GM18870 (cell line): ENCODE results near the gene SIL1.
"Not testable (repeated sequence)": the region's sequence is repeated elsewhere in the genome, so short reads cannot be mapped to it uniquely, and the experiment has no call there.

Source experiments
- ATAC-seq: cut with Tn5 transposase; IDR thresholded peaks from one replicate; pipeline ENCODE4 v1.9.1; 2021; ENCODE audit warnings: moderate library complexity; ENCODE audit not compliant: unreplicated experiment

Gene SIL1

DNA sequence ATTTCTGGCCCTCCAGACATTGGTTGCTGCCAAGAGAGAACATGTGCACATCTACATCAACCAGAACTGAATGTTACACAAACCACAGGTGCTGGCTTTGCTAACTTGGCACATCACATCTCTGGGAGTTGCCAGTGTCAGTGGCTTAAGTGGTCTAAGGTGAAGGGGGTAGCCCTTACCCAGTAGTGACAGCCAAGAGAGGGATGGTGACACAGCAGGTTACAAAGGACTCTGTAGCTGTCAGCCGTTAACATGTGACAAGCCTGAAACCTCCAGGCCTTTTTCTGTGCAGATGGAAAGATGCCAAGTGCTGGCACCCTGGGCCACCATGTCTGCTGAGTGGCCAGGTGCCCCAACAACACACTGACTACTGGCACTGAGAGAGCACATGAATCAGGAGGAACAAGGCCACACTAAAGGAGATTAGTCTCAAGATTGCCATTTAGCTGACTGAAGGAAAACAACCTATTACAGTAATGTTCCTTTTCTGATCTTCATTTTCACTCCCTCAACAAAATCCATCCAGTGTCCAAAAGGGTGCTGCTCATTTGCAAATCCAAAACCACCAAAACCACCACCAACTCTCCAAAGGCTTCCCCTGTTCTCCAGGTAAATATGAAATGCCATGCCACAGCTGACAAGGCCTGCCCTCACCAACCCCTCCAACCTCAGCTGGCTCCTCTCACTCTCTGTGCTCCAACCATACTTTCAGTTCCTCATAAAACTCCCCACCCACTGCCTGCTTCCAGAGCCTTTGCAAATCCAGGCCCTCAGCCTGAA lies 20.2 kb downstream of the SIL1 start:
- ATAC-seq = peak; percentile 43

DNA sequence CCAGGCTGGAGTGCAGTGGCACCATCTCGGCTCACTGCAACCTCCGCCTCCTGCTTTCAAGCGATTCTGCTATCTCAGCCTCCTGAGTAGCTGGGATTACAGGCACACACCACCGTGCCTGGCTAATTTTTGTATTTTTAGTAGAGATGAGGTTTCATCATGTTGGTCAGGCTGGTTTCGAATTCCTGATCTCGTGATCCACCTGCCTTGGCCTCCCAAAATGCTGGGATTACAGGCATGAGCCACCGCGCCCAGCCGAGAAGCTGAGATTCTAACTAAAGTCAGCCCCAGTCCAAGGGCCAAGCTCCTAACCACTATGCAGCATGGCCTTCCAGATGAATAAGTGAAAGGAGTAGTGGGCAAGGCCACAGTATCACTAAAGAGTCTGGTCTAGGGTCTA lies 20.9 kb downstream of the SIL1 start:
- not testable (repeated sequence) for ATAC-seq

DNA sequence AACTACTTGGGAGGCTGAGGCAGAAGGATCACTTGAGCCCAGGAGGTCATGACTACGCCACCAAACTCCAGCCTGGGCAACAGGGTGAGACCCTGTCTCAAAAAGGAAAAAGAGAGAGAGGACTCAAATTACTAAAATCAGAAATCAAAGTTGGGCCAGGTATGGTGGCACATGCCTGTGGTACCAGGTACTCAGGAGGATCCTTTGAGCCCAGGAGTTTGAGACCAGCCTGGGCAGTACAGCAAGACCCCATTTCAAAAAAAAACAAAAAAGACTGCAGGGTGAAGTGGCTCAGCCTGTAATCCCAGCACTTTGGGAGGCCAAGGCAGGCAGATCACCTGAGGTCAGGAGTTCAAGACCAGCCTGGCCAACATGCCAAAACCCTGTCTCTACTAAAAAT lies 23.8 kb downstream of the SIL1 start:
- not testable (repeated sequence) for ATAC-seq

DNA sequence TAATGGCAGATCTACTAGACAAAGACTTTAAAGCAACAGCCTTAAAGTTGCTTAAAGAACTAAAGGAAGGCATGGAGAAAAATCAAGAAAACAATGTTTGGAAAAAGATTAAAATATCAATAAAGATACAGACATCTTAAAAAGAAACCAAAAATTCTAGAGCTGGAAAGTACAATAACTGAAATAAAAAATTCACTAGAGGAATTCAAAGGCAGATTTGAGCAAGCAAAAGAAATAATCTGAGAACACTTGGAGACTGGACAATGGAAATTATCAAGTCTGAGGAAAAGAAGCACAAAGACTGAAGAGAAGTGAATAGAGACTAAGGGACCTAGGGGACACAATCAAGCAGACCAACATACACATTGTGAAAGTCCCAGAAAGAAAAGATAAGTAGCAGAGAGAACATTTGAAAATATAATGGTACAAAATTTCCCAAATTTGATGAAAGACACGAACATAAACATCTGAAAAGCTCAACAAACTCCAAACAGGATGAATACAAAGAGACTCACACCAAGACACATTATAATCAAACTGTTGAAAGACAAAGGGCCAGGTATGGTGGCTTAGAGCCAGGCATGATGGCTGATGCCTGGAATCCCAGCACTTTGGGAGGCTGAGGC lies 26.3 kb downstream of the SIL1 start:
- no peak for ATAC-seq

DNA sequence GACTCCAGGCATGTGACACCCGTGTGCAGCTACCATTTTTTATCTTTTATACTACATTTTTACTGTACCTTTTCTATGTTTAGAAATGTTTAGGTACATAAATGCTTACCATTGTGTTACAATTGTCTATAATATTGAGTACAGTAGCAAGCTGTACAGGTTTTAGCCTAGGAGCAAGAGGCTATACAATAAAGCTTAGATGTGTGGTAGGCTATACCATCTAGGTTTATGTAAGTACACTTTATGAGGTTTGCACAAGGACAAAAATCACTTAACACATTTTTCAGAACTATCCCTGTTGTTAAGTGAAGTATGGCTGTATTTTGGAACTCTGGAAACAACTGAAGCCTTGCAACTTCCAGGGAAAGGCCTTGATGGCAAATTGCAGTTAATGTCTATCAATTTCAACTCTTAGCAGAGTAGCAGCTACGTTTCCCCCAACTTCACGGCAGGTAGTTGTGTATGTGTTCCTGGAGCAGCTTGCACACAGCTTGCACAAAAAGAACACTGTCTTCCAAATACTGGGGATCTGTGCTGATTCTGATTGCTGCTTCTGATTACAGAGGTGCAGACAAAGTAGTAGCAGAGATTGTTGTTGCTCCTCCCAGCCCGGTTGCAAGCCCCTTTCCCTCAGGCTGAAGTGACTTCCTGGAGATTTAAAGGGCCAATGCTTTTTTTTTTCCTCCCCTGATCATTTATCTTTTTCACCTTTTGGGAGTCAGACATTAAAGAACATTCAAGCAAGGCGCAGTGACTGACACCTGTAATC lies 30.0 kb downstream of the SIL1 start:
- no peak for ATAC-seq

DNA sequence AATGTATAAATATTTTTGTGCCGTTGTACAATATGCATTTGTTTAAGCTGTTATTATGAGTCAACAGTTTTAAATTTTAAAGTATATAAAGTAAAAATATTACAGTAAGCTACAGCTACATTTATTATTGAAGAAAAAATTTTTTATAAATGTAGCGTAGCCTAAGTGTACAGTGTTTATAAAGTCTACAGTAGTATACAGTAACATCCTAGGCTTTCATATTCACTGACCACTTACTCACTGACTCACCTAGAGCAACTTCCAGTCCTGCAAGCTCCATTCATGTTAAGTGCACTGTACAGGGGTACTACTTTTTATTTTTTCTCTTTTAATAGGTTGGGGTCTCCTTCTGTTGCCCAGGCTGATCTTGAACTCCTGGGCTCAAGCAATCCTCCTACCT lies 30.6 kb downstream of the SIL1 start:
- no peak for ATAC-seq

DNA sequence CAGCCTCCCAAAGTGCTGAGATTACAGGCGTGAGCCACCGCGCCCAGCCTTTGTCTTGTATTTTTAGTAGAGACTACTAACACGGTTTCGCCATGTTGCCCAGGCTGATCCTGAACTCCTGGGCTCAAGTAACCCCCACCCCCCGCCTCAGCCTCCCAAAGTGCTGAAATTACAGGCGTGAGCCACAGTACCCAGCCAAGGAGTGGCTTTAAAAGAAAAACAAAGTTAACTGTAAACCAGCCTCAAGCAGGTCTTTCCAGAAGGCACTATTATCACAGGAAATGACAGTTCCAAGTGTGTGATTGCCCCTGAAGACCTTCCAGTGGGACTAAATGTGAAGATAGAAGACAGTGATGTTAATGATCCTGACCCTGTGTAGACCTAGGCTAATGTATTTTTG lies 31.1 kb downstream of the SIL1 start:
- ATAC-seq = no peak

DNA sequence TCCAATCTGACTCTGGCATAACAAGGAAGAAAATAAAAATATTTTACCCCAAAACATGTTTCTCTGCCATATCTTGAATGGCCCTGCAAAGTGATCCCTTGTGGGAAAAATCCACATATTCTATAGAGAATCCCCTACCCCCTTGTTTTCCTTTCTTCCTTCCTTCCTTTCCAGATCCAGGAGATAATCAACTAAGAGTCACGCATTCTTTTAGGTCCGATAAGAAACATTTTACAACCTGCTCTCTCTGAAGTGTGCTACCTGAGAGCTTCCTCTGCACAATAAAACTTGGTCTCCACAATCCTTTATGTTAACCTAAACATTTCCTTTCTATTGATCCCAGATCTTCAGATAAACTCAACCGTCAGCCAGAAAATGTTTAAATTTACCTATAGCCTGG lies 33.3 kb downstream of the SIL1 start:
- not testable (repeated sequence) for ATAC-seq

DNA sequence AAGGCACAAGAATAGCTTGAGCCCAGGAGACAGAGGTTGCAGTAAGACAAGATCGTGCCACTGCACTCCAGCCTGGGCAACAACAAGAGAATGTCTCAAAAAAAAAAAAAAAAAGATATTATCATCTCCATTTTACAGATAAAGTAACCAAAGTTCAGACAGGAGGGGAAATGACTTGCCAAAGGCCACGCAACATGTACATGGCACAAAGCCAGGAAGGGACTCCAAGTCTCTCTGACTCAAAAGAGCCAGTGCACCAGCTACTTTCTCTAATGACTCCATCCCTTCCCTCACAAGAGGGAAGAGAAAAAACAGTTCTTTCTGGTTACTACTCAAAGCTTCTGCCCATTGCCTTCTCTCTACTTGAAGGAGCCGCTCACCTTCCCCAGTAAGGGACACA lies 34.1 kb downstream of the SIL1 start:
- no peak for ATAC-seq

DNA sequence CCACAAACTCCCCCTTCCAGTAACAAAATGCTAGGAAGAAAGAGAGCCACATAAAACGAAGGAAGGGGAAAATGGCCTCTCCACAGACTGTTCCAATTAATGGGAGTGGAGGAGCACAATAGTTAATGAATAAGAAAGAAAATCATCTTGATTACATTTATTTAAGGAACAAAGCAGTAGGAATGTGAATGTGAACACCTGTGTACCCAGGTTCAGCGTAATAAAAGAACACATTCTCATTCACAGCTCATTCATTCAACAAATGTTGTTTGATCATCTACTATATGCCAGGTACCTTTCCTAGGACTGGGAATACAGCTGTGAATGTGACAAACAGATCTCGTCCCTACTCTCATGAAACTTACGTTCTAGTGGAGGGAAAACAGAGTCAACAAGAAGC lies 35.7 kb downstream of the SIL1 start:
- no peak for ATAC-seq

DNA sequence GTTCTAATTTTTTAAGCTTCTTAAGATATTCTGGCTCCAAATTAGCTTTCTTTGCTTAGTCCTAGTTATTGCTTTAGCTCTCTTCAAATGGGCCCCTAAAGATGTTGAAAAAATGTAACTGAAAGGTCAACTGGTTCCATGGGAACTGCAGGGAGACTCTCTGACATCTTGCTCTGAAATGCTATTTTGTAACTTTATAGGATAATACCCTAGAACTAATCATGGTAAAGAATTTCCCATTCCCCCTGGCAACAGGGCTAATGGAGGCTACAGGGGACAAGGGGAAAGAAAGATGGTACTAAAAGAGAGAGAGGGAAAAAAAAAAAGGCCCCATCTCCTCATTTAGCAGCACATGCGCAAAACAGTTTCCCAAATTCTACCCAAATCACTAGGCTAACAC lies 39.4 kb downstream of the SIL1 start:
- no peak for ATAC-seq

DNA sequence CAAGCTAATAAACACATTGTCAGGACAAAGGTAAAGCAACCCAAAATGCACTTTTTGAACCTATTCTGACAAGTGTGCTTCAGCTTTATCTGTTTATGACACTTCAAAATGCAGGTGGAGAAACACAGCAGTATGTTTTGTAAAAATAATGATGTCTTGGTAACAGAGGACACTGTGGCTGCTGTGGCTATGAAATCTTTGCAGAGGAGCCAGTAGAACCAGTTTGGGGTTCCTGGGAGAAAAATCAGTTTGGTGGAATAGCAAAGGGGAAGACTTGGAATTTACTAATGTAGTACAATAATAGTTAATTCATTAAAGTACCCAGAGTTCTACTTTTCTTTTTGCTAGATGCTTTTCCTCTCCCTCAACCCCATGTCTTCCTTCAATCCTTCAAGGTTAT lies 40.6 kb downstream of the SIL1 start:
- no peak for ATAC-seq

DNA sequence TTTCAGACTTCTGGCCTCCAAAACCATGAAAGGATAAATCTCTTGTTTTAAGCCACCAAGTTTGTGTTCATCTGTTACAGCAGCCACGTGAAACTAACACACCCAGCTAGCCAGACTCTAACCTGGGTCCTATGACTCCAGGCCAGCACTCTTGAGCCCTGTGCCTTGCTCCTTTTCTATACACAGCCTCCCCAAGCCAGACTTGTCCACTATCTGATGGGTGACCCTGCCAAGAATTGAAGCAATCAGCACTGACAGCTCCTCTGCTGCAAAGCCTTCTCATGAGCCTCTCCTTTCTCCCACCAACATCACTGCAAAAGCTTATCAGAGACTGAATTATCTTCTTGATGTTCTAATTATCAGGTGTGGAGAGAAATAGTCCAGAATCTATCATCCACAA lies 41.4 kb downstream of the SIL1 start:
- ATAC-seq = no peak

DNA sequence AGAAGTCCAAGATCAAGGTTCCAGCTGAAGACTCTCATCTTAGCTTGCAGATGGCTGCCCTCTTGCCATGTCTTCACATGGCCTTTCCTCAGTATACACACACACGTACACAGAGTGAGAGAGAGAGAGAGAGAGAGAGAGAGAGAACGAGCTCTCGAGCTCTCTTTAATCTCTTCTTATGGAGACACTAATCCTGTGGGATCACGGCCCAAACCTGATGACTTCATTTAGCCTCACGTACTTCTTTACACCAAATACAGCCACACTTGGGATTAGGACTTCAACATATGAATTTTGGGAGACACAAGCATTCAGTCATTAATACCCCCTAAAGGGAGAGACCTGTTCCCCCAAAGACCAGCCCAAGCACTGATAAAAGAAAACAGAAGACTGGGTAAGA lies 42.8 kb downstream of the SIL1 start:
- ATAC-seq = no peak

DNA sequence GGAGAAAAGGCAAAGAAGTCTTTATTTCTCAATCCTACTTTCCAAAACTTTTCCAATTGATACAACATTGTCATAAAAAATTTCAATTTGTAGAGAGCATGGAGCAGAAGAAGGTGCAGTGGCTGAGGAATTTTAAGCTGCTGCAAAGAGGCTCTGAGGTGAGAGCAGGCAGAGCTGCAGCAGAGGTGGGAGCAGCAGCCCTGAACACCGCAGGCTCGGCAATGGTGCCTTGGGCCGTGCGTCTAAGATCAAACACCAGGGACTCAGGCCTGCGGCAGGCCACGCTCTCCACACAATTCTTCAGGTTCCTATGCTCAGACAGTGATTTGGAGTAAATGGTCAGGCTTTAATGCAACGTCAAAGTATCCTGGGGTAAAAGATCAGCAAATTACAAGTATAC lies 46.3 kb downstream of the SIL1 start:
- ATAC-seq = no peak

DNA sequence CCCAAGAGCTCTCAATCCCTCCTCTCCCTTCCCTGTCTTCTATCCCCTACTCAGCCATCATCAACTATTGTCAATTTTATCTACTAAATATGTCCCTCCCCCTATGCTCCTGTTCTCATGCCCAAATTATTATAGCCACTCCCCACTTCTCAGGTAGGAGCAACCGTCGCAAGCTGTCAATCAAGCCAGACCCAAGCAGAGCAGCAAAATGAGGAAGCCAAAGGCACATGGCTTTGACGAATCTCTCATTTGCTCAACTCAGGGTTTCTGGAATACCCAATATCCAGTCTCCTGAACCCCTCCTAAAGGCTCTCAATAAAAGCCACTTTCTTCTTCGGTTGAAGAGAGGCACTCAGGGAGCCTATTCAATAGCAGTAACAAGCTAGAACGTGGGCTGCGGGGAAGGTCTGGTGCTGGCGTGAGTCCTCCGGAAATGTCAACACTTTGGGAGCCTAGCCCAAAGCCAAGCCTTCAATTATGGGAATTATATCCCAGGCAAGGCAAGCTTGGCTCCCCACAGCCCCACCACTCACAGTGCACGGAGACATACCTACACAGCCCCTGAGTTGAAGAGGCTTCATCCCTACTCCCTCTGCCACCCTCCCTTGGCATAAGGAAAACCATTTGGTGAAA lies 47.7 kb downstream of the SIL1 start:
- no peak for ATAC-seq

DNA sequence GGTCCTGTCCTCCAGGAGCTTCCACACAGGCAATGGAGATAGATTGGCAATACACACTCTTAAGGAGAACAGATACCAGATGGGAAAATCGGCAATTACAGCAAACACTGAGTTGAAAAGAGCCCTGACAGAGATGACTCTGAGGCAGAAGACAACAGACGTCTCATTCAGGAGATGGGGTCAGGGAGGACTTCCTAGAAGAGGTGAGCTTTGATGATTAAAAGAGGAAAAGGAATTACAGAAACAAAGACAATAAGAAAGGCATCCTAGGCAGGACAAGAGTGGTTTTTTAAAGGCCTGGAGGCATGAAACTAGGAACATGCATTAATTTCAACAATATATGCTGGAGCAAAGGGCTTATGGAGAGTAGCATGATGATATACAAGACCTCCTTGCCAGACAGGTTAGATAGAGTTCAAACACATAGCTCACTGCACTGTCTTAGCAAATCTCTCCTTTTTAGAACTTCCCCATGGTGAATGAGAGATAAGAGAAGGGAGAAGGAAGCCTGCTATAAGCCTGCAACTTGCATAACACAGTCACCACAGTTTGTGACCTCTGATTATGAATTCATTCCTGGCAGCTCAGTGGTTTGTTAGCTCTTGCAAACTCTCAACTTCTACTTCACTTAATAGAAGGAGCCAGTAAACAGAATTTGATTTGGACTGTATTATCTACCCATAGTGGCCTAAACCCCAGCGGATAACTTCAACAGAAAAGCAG lies 48.5 kb downstream of the SIL1 start:
- no peak for ATAC-seq

DNA sequence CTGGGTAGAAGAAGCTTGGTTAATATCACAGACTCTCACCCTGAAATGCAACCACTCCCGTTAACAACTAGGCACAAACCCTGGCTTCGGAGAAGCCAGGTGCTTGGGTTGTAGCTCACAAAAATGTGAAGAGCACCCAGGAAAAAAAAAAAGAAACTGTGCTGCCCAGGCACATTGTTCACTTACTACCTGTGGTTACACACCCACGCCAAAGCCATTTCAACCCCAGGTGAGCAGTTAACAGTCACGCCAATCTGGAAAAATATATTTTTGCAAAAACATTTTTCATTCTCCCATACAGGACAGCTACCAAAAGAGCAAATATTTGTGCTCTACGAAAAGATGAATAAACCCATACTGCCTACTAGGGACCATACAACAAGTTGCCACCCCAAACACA lies 49.2 kb downstream of the SIL1 start:
- no peak for ATAC-seq

DNA sequence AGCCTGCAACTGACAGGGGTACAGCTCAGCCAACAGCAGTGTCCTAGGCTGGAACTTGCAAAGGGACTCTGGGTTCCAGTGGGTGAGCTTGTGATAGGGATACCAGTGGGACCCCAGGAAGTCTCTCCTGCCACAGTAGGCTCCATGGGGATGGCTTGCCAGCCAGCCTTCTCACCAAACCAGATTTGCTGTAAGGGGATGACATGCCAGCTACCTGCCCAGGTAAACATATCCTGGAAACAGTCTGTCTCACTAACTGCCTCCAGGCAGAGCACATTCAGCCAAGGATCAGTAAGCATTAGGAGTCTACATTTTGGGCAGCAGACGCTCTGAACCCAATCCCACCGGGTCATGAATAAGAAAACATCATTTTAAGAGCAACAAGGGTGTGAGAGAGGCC lies 49.9 kb downstream of the SIL1 start:
- ATAC-seq = no peak

DNA sequence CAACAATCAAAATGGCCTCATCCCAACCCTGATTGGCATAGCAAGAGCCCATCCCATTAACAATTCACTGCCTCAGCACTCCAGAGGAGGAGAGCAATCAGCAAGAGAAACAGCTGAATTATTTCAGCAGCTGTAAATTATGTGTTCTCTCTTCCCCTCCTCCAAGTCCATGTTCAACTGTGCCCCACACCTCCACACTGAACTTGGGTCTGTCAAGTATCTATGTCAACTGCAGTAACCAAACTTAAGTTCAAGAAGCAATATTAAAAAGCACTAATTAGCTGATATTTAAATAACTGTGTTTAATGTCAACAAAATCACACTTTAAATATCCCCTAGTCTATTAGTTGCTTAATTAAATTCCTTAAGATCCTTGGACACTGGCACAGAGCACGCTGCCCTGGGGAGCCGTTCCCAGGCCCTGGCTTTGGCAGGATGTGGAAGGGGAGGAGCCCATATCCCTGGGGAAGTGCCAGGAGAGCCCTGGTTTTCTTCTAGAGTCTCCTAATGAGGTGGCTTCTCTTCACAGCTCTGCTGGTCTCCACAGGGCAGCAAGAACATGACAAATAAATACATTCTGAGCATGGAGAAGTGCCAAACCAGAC lies 50.6 kb downstream of the SIL1 start:
- no peak for ATAC-seq
